OCI-LY7 (cell line): ENCODE measurements around the gene YARS1. TPM values are rescaled to one million over a fixed set of nuclear protein-coding genes. Genes with fewer than 3 reads are reported as not detected.

ENCODE experiments used
- BruUV-seq: library from RNA; stranded (reverse); fragments of 400-500 nt; replicated peaks from 2 replicates; lab custom pipeline; 2021; lab: Mats Ljungman, UMichigan
- CTCF ChIA-PET: fragments of 300-600 bp; sonication (Branson Sonifier 250); formaldehyde crosslinking; loops from one replicate; lab custom pipeline; 2022; ENCODE audit warnings: antibody characterized with exemption; ENCODE audit not compliant: unreplicated experiment; lab: Charles Lee
- POLR2A ChIA-PET: fragments of 300-600 bp; sonication (Branson Sonifier 250); formaldehyde crosslinking; loops from one replicate; lab custom pipeline; 2022; ENCODE audit warnings: antibody characterized with exemption; lab: Charles Lee
- DNase-seq: peaks from one replicate; pipeline ENCODE4 v3.0.0-alpha.2; 2015; ENCODE audit warnings: low spot score
- H2AFZ ChIP-seq: fragments of 200-600 bp; sonication (generic), shearing (Covaris generic); 2 replicates; pipeline ENCODE4 v1.6.1; 2014; ENCODE audit warnings: mild to moderate bottlenecking, antibody characterized with exemption, low read length, moderate library complexity
- H3K27ac ChIP-seq: fragments of 200-600 bp; sonication (generic); 2 replicates; pipeline ENCODE4 v1.5.1; 2014; ENCODE audit warnings: mixed run types, low read depth, mild to moderate bottlenecking, moderate library complexity, low read length, inconsistent platforms; ENCODE audit not compliant: poor library complexity, severe bottlenecking
- H3K36me3 ChIP-seq: fragments of 200-600 bp; sonication (generic); 2 replicates; pipeline ENCODE4 v1.6.1; 2014; ENCODE audit warnings: mild to moderate bottlenecking, antibody characterized with exemption, low read length, moderate library complexity, mixed read lengths; ENCODE audit not compliant: insufficient read depth
- H3K4me1 ChIP-seq: fragments of 200-600 bp; sonication (generic); 2 replicates; pipeline ENCODE4 v1.5.1; 2014; ENCODE audit warnings: mild to moderate bottlenecking, low read length; ENCODE audit not compliant: insufficient read depth, poor library complexity, severe bottlenecking
- H3K4me2 ChIP-seq: fragments of 200-600 bp; sonication (generic); 2 replicates; pipeline ENCODE4 v1.6.1; 2014; ENCODE audit warnings: mild to moderate bottlenecking, low read length
- H3K4me3 ChIP-seq: fragments of 200-600 bp; sonication (generic); 2 replicates; pipeline ENCODE4 v1.5.1; 2014; ENCODE audit warnings: mild to moderate bottlenecking, low read depth, low read length; ENCODE audit not compliant: poor library complexity, severe bottlenecking
- H3K79me2 ChIP-seq: fragments of 200-600 bp; sonication (generic); 2 replicates; pipeline ENCODE4 v1.6.1; 2016; ENCODE audit warnings: low read depth, mild to moderate bottlenecking, low read length, moderate library complexity, mixed read lengths; ENCODE audit not compliant: insufficient read depth
- H3K9me2 ChIP-seq: fragments of 200-600 bp; sonication (generic); 2 replicates; pipeline ENCODE4 v1.6.1; 2016; ENCODE audit warnings: mild to moderate bottlenecking, low read length, mixed read lengths; ENCODE audit not compliant: insufficient read depth
- H3K9me3 ChIP-seq: fragments of 200-600 bp; sonication (generic); 2 replicates; pipeline ENCODE4 v1.6.1; 2014; ENCODE audit warnings: mild to moderate bottlenecking, mixed run types, low read length, mixed read lengths
- H4K20me1 ChIP-seq: fragments of 200-600 bp; sonication (generic); 2 replicates; pipeline ENCODE4 v1.6.1; 2014; ENCODE audit warnings: mild to moderate bottlenecking, antibody characterized with exemption, low read length, moderate library complexity, mixed read lengths; ENCODE audit not compliant: insufficient read depth
- EZH2phosphoT487 ChIP-seq: fragments of 200-600 bp; sonication (generic); IDR thresholded peaks from 2 replicates; pipeline ENCODE4 v1.6.1; 2018; ENCODE audit warnings: low read depth, borderline replicate concordance, mild to moderate bottlenecking, mixed run types, antibody characterized with exemption, low read length, moderate library complexity, mixed read lengths
- intact Hi-C: fragments of 100-400 bp; cut with micrococcal nuclease; formaldehyde crosslinking; loops from one replicate; pipeline ENCODE4 v1.10.0; 2022; ENCODE audit not compliant: unreplicated experiment
- total RNA-seq, 2 experiments: library from RNA; depleted of rRNA in 1 of 2; stranded (reverse); fragments of >200 nt in 1 of 2; shearing (Covaris generic) in 1 of 2; gene quantifications; 2 replicates each; pipeline ENCODE4 v1.2.3, GENCODE V29; 2014 to 2022
- TF ChIP-seq, protein P1 (sequence below): fragments of 200-600 bp; sonication (generic); conservative IDR thresholded peaks from 2 replicates; pipeline ENCODE4 v1.5.1; 2014; ENCODE audit warnings: mild to moderate bottlenecking, antibody characterized with exemption, low read length, moderate library complexity, mixed read lengths

The YARS1 gene
- total RNA-seq, 2 experiments from 2014 or later: 276 to 321 TPM

DNA sequence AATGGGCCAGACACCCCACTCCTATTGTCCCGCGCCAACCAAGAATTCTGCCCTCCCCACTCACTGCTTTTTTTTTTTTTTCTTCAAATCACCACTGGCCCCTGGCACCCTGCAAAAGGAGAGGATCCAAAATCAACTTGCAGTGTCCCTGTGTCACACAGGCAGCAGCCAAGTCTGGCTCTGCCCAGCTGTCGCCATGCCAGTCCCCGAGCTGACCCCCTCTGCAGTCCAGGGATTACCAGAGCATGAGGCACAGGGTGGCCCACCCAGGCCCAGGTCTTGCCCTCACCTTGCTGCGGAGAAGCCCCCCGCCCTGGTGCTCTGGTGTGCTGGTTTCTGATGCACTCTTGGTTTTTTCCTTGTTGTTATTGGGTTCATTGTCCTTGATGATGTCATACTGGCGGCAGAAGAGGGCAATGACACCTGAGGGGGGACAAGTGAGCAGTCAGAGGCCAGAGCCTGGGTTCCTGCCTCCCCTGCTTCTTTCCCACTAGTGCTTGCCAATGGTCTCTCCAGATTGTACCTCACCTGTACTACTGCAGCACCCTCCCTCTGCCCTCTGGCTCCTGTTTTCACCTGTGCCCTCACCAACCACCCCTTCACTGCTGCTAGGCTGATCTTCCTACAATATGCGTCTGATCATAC lies 47.3 kb upstream of the YARS1 start:
- TF ChIP-seq, protein P1, sequence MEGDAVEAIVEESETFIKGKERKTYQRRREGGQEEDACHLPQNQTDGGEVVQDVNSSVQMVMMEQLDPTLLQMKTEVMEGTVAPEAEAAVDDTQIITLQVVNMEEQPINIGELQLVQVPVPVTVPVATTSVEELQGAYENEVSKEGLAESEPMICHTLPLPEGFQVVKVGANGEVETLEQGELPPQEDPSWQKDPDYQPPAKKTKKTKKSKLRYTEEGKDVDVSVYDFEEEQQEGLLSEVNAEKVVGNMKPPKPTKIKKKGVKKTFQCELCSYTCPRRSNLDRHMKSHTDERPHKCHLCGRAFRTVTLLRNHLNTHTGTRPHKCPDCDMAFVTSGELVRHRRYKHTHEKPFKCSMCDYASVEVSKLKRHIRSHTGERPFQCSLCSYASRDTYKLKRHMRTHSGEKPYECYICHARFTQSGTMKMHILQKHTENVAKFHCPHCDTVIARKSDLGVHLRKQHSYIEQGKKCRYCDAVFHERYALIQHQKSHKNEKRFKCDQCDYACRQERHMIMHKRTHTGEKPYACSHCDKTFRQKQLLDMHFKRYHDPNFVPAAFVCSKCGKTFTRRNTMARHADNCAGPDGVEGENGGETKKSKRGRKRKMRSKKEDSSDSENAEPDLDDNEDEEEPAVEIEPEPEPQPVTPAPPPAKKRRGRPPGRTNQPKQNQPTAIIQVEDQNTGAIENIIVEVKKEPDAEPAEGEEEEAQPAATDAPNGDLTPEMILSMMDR: no peak
- TF ChIP-seq EZH2phosphoT487: no peak
- intact Hi-C loops: no loop called here
- no peak overlapping the region for H3K27ac ChIP-seq
- H4K20me1 ChIP-seq: no peaks in the 10 kb centered on the region
- no peaks in the 10 kb centered on the region for H3K79me2 ChIP-seq
- no peak overlapping the region for H2AFZ ChIP-seq
- no peaks in the 10 kb centered on the region for H3K9me3 ChIP-seq
- no peak overlapping the region for H3K4me3 ChIP-seq
- H3K9me2 ChIP-seq: no peaks in the 10 kb centered on the region
- no peaks in the 10 kb centered on the region for H3K4me1 ChIP-seq
- CTCF ChIA-PET: no interaction called here
- peaks cover 30% of the 10 kb centered on the region for H3K36me3 ChIP-seq
- DNase-seq: no peak
- POLR2A ChIA-PET: no interaction called here
- no peak overlapping the region for H3K4me2 ChIP-seq
- no TSS peak for BruUV-seq

DNA sequence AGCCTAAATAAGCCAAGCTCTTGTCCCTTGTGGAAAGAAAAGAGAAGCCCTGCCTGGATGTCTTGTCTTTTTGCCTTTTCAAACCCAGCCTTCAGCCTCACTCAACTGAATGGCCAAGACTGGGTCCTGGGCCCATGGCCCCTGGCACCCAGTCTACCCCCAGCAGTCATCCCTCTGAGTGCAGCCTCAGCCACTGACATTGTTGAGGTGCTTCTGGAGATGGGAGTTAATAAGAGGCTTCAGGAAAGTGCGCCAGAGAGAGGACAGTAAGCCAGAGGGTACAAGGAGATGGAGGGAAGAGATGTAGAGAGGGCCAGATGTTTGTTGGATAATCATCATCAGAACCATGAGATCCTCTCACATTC lies 46.7 kb upstream of the YARS1 start:
- ChIA-PET CTCF (no interaction called here), POLR2A (interaction anchor here (1.1 kb wide), 1 partner anchor 13 kb away, joined by 4 read pairs; no protein-coding TSS in a partner anchor)
- H3K9me3 ChIP-seq: no peaks in the 10 kb centered on the region
- DNase-seq: no peak
- H3K79me2 ChIP-seq: no peaks in the 10 kb centered on the region
- no TSS peak for BruUV-seq
- no peak for TF ChIP-seq EZH2phosphoT487
- TF ChIP-seq, protein P1: no peak
- peaks cover 36% of the 10 kb centered on the region for H3K36me3 ChIP-seq
- H2AFZ ChIP-seq: no peak overlapping the region
- no peak overlapping the region for H3K4me2 ChIP-seq
- H3K4me1 ChIP-seq: no peaks in the 10 kb centered on the region
- intact Hi-C loops: no loop called here
- H4K20me1 ChIP-seq: no peaks in the 10 kb centered on the region
- H3K27ac ChIP-seq: no peak overlapping the region
- no peak overlapping the region for H3K4me3 ChIP-seq
- no peaks in the 10 kb centered on the region for H3K9me2 ChIP-seq

- no peak for TF ChIP-seq EZH2phosphoT487
- TF ChIP-seq, protein P1: no peak
- H3K9me3 ChIP-seq: no peaks in the 10 kb centered on the region
- BruUV-seq: no TSS peak
- DNase-seq: no peak
- no peaks in the 10 kb centered on the region for H3K79me2 ChIP-seq
- no peaks in the 10 kb centered on the region for H3K4me1 ChIP-seq
- H3K9me2 ChIP-seq: no peaks in the 10 kb centered on the region
- H3K27ac ChIP-seq: no peak overlapping the region
- POLR2A ChIA-PET: interaction anchor here (1.1 kb wide), 1 partner anchor 13 kb away, joined by 4 read pairs; no protein-coding TSS in a partner anchor
- CTCF ChIA-PET: no interaction called here
- no peaks in the 10 kb centered on the region for H4K20me1 ChIP-seq
- no peak overlapping the region for H3K4me3 ChIP-seq
- H2AFZ ChIP-seq: no peak overlapping the region
- no peak overlapping the region for H3K4me2 ChIP-seq
- H3K36me3 ChIP-seq: peaks cover 41% of the 10 kb centered on the region
- intact Hi-C loops: no loop called here
Observed at GRCh38 chr1:32863218-32863880, 46.2 kb upstream of the YARS1 start.
